MCF 10A (cell line): Measurements from ENCODE around the gene MT2A. TPM values are rescaled to one million over a fixed set of nuclear protein-coding genes. Genes with fewer than 3 reads are reported as not detected.

ENCODE experiments used
- BruUV-seq: library from RNA; stranded (reverse); fragments of 400-500 nt; replicated peaks from 2 replicates; lab custom pipeline; 2021; lab: Mats Ljungman, UMichigan
- CTCF ChIA-PET: fragments of 300-600 bp; sonication (Branson Sonifier 250); formaldehyde crosslinking; extraction: SDS; loops from one replicate; lab custom pipeline; 2021; ENCODE audit warnings: antibody characterized with exemption, inconsistent platforms; lab: Yijun Ruan, JAX
- POLR2A ChIA-PET: fragments of 300-600, 350-650 bp; sonication (Branson Sonifier 250); formaldehyde crosslinking; extraction: SDS; loops from one replicate; lab custom pipeline; 2020; ENCODE audit warnings: antibody characterized with exemption, inconsistent platforms; lab: Yijun Ruan, JAX
- DNase-seq: peaks from one replicate; pipeline ENCODE4 v3.0.0-alpha.2; 2018; ENCODE audit not compliant: unreplicated experiment
- H3K27ac Mint-ChIP-seq: one replicate; pipeline ENCODE4 v1.8.0; 2022; ENCODE audit warnings: mild to moderate bottlenecking, low read depth, mixed read lengths; ENCODE audit not compliant: unreplicated experiment
- H3K27me3 Mint-ChIP-seq: one replicate; pipeline ENCODE4 v1.8.0; 2022; ENCODE audit warnings: mixed read lengths; ENCODE audit not compliant: insufficient read depth, unreplicated experiment
- H3K36me3 Mint-ChIP-seq: one replicate; pipeline ENCODE4 v1.8.0; 2022; ENCODE audit warnings: mild to moderate bottlenecking, moderate library complexity, mixed read lengths; ENCODE audit not compliant: insufficient read depth, unreplicated experiment
- H3K4me1 Mint-ChIP-seq: one replicate; pipeline ENCODE4 v1.8.0; 2022; ENCODE audit warnings: mixed read lengths; ENCODE audit not compliant: insufficient read depth, unreplicated experiment
- H3K4me3 Mint-ChIP-seq: one replicate; pipeline ENCODE4 v1.8.0; 2022; ENCODE audit warnings: mild to moderate bottlenecking, moderate library complexity, mixed read lengths; ENCODE audit not compliant: unreplicated experiment
- H3K9me3 Mint-ChIP-seq: one replicate; pipeline ENCODE4 v1.8.0; 2022; ENCODE audit warnings: mixed read lengths; ENCODE audit not compliant: unreplicated experiment
- intact Hi-C: fragments of 100-400 bp; cut with micrococcal nuclease; formaldehyde crosslinking; loops from 2 replicates; pipeline ENCODE4 v1.14.1; 2022
- total RNA-seq: library from RNA; stranded (reverse); gene quantifications from 2 replicates; pipeline ENCODE4 v1.2.3, GENCODE V29; 2022
- TF ChIP-seq, protein P1 (sequence below): fragments of 200-600 bp; IDR thresholded peaks from one replicate; pipeline ENCODE4 v1.8.0; 2022; ENCODE audit warnings: antibody characterized with exemption, mild to moderate bottlenecking; ENCODE audit not compliant: unreplicated experiment

Gene MT2A
- total RNA-seq, 1 experiment from 2014 or later: 3,582 TPM

DNA sequence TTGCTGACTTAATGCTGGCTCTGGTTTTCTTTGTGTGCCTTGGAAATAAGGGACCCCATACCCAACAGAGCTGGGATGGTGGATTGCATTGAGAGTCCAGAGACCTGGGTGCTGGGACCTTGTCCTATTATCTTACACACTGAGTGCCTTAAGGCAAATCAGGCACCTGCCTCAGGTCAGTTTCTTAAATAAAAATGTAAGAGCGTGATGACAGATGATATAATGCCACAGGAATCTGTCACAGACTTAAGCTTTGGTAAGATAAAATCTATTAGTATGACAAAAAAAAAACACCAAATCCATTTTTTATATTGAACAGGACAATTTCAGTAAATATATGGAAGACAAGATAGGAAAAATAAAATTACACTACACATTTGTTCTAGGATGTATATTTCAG is 31.7 kb downstream of the MT2A start:
- Mint-ChIP-seq H3K36me3 (no peaks in the 10 kb centered on the region), H3K9me3 (no peaks in the 10 kb centered on the region), H3K27ac (peak overlapping the region; percentile 23), H3K4me1 (peaks cover 12% of the 10 kb centered on the region), H3K4me3 (no peak overlapping the region), H3K27me3 (no peaks in the 10 kb centered on the region)
- TF ChIP-seq, protein P1, sequence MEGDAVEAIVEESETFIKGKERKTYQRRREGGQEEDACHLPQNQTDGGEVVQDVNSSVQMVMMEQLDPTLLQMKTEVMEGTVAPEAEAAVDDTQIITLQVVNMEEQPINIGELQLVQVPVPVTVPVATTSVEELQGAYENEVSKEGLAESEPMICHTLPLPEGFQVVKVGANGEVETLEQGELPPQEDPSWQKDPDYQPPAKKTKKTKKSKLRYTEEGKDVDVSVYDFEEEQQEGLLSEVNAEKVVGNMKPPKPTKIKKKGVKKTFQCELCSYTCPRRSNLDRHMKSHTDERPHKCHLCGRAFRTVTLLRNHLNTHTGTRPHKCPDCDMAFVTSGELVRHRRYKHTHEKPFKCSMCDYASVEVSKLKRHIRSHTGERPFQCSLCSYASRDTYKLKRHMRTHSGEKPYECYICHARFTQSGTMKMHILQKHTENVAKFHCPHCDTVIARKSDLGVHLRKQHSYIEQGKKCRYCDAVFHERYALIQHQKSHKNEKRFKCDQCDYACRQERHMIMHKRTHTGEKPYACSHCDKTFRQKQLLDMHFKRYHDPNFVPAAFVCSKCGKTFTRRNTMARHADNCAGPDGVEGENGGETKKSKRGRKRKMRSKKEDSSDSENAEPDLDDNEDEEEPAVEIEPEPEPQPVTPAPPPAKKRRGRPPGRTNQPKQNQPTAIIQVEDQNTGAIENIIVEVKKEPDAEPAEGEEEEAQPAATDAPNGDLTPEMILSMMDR: no peak
- intact Hi-C loops: loop anchor here (5.0 kb wide), 2 partner anchors 33 to 128 kb away; partner anchors contain the start of gene MT2A
- BruUV-seq: no TSS peak
- ChIA-PET CTCF (interaction anchor here (0.6 to 2.1 kb wide), 3 partner anchors 29 to 62 kb away, joined by 3 to 7 read pairs (median 3); no protein-coding TSS in a partner anchor), POLR2A (interaction anchor here (1.0 to 2.5 kb wide), 5 partner anchors 9 to 43 kb away, joined by 3 to 14 read pairs (median 5); partner anchors contain the start of genes MT1E and MT1X)
- DNase-seq: no peak

- ChIA-PET POLR2A (interaction anchor here (0.6 to 2.5 kb wide), 6 partner anchors 8 to 123 kb away, joined by 3 to 14 read pairs (median 6); partner anchors contain the start of genes MT1E and MT1X), CTCF (interaction anchor here (0.6 to 1.0 kb wide), 2 partner anchors 15 to 39 kb away, joined by 3 read pairs; no protein-coding TSS in a partner anchor)
These were observed 32.8 kb downstream of the MT2A start for GRCh38 chr16:56641166-56641565.

DNA sequence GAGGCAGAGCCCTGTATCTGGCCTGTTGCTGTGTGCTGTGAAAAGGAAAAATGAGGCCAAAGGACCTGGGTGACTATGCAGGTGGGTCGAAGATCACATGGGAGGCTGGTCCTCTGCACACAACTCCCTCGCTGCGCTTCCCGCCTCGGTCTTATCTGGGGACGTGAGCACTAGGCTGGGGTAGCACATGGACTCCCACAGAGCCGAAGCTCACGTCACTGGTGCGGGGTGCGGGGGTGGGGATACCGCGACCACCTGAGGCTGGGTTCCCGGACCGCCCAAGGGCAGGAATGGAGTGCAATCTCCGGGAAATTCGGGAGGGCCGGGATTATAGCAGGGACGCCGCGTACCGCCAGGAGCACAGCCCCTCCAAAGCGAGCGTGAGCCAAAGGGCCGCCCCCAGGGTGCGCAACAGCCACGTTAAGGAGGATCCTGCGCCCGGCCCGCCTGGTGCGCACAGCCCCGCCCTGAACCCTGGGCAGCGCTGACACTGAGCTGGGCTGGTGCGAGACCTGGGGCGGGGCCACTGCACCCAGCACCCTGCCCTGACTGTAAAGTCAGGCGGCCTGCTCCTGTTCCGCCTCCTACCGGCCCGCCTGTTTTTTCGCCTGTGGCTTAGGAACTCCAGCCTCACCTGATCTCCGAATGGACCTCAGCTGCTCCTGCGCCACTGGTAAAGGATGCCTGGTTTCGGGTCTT is 34.8 kb downstream of the MT2A start:
- DNase-seq: peak; percentile 86
- POLR2A ChIA-PET: interaction anchor here (0.5 to 2.8 kb wide), 12 partner anchors 12 to 801 kb away, joined by 3 to 27 read pairs (median 4); partner anchors contain the start of genes MT1E, MT1F, MT1X and MT2A
- intact Hi-C loops: loop anchor here (1.0 to 5.0 kb wide), 3 partner anchors 36 to 131 kb away; partner anchors contain the start of gene MT2A
- no TSS peak for BruUV-seq
- H3K4me3 Mint-ChIP-seq: peak overlapping the region; percentile 25
- no peaks in the 10 kb centered on the region for H3K36me3 Mint-ChIP-seq
- no peaks in the 10 kb centered on the region for H3K27me3 Mint-ChIP-seq
- TF ChIP-seq, protein P1: peak; percentile 62
- H3K27ac Mint-ChIP-seq: no peak overlapping the region
- peaks cover 3% of the 10 kb centered on the region for H3K4me1 Mint-ChIP-seq
- CTCF ChIA-PET: interaction anchor here (0.6 to 1.8 kb wide), 12 partner anchors 9 to 150 kb away, joined by 3 to 5 read pairs (median 4); partner anchors contain the start of genes MT1E and MT3
- no peaks in the 10 kb centered on the region for H3K9me3 Mint-ChIP-seq

More at GRCh38 chr16:56641166-56641565, 32.8 kb downstream of the MT2A start:
- H3K9me3 Mint-ChIP-seq: no peaks in the 10 kb centered on the region
- no peak overlapping the region for H3K4me3 Mint-ChIP-seq
- H3K27me3 Mint-ChIP-seq: no peaks in the 10 kb centered on the region
- H3K27ac Mint-ChIP-seq: no peak overlapping the region
- no peak for DNase-seq
- intact Hi-C loops: loop anchor here (5.0 kb wide), 2 partner anchors 34 to 129 kb away; partner anchors contain the start of gene MT2A
- H3K36me3 Mint-ChIP-seq: no peaks in the 10 kb centered on the region
- TF ChIP-seq, protein P1: no peak
- peaks cover 12% of the 10 kb centered on the region for H3K4me1 Mint-ChIP-seq
- no TSS peak for BruUV-seq

- DNase-seq: no peak
- H3K27ac Mint-ChIP-seq: no peak overlapping the region
- H3K9me3 Mint-ChIP-seq: no peaks in the 10 kb centered on the region
- BruUV-seq: no TSS peak
- CTCF ChIA-PET: interaction anchor here (0.6 to 1.8 kb wide), 12 partner anchors 9 to 151 kb away, joined by 3 to 7 read pairs (median 4); partner anchors contain the start of genes MT1E and MT3
- TF ChIP-seq, protein P1: no peak
- peak overlapping the region; percentile 25 for H3K4me3 Mint-ChIP-seq
- intact Hi-C loops: loop anchor here (1.0 to 5.0 kb wide), 3 partner anchors 37 to 132 kb away; partner anchors contain the start of gene MT2A
- H3K27me3 Mint-ChIP-seq: no peaks in the 10 kb centered on the region
- POLR2A ChIA-PET: interaction anchor here (0.5 to 2.8 kb wide), 12 partner anchors 13 to 801 kb away, joined by 3 to 27 read pairs (median 4); partner anchors contain the start of genes MT1E, MT1F, MT1X and MT2A
- no peaks in the 10 kb centered on the region for H3K36me3 Mint-ChIP-seq
- peaks cover 3% of the 10 kb centered on the region for H3K4me1 Mint-ChIP-seq
These were observed 35.4 kb downstream of the MT2A start for GRCh38 chr16:56643833-56644232.
